Mesenchymal stem cell (in vitro differentiated cells and primary cell): ENCODE results near the gene C10orf67.

Experiments used
- DNase-seq: peaks from one replicate; pipeline ENCODE4 v3.0.0-alpha.2; 2013
- H2AFZ ChIP-seq: one replicate; pipeline ENCODE4 v1.6.1; 2013; ENCODE audit warnings: low read depth, mild to moderate bottlenecking, control low read depth, inconsistent platforms, low read length, moderate library complexity
- H2AK5ac ChIP-seq: 2 replicates; pipeline ENCODE4 v1.6.1; 2013; ENCODE audit warnings: low read length, moderate library complexity, mild to moderate bottlenecking, inconsistent platforms; ENCODE audit not compliant: severe bottlenecking
- H2BK120ac ChIP-seq: one replicate; pipeline ENCODE4 v1.6.1; 2013; ENCODE audit warnings: low read depth, mild to moderate bottlenecking, inconsistent platforms, low read length, moderate library complexity
- H2BK12ac ChIP-seq, 2 experiments: one replicate each; pipeline ENCODE4 v1.6.1; 2013; ENCODE audit warnings: inconsistent platforms in 2 of 2, low read length in 2 of 2, mild to moderate bottlenecking in 2 of 2, moderate library complexity in 2 of 2, control low read depth in 1 of 2
- H2BK15ac ChIP-seq: one replicate; pipeline ENCODE4 v1.6.1; 2013; ENCODE audit warnings: mild to moderate bottlenecking, low read depth, inconsistent platforms; ENCODE audit not compliant: poor library complexity, severe bottlenecking
- H2BK5ac ChIP-seq: 2 replicates; pipeline ENCODE4 v1.6.1; 2013; ENCODE audit warnings: low read depth, mild to moderate bottlenecking, low read length, control low read depth, inconsistent platforms; ENCODE audit not compliant: poor library complexity, severe bottlenecking
- H3K14ac ChIP-seq, 2 experiments: one replicate each; pipeline ENCODE4 v1.6.1; 2013; ENCODE audit warnings: inconsistent platforms in 2 of 2, low read length in 2 of 2, control low read depth in 1 of 2, mild to moderate bottlenecking in 1 of 2, moderate library complexity in 1 of 2
- H3K18ac ChIP-seq, 2 experiments: one replicate each; pipeline ENCODE4 v1.6.1; 2013; ENCODE audit warnings: inconsistent platforms in 2 of 2, low read length in 2 of 2, control low read depth in 1 of 2, low read depth in 1 of 2, mild to moderate bottlenecking in 1 of 2
- H3K23ac ChIP-seq, 2 experiments: one replicate each; pipeline ENCODE4 v1.6.1; 2013; ENCODE audit warnings: inconsistent platforms in 2 of 2, low read length in 2 of 2, mild to moderate bottlenecking in 2 of 2, moderate library complexity in 2 of 2, control low read depth in 1 of 2
- H3K27ac ChIP-seq: 2 replicates; pipeline ENCODE4 v1.5.1; 2013; ENCODE audit warnings: mild to moderate bottlenecking, moderate library complexity, low read length, control low read depth, inconsistent platforms; ENCODE audit not compliant: poor library complexity, severe bottlenecking
- H3K27me3 ChIP-seq, 2 experiments: 2 replicates each; pipeline versions ENCODE4 v1.6.1 to v1.7.0; 2013; ENCODE audit warnings: low read length in 2 of 2, mild to moderate bottlenecking in 2 of 2, moderate library complexity in 2 of 2, control low read depth in 1 of 2, inconsistent platforms in 1 of 2; ENCODE audit not compliant: control insufficient read depth in 1 of 2, insufficient read depth in 1 of 2
- H3K36me3 ChIP-seq, 2 experiments: 2 replicates each; pipeline versions ENCODE4 v1.6.1 to v1.7.0; 2013; ENCODE audit warnings: low read length in 2 of 2, control low read depth in 1 of 2, inconsistent platforms in 1 of 2, low read depth in 1 of 2, mild to moderate bottlenecking in 1 of 2; ENCODE audit not compliant: insufficient read depth in 2 of 2, control insufficient read depth in 1 of 2
- H3K4ac ChIP-seq, 2 experiments: one replicate each; pipeline ENCODE4 v1.6.1; 2013; ENCODE audit warnings: inconsistent platforms in 2 of 2, low read length in 2 of 2, mild to moderate bottlenecking in 2 of 2, moderate library complexity in 2 of 2, control low read depth in 1 of 2, low read depth in 1 of 2
- H3K4me1 ChIP-seq: 2 replicates; pipeline ENCODE4 v1.6.1; 2013; ENCODE audit warnings: low read depth, low read length, control low read depth; ENCODE audit not compliant: control insufficient read depth, insufficient read depth
- H3K4me2 ChIP-seq: 2 replicates; pipeline ENCODE4 v1.6.1; 2013; ENCODE audit warnings: low read length, mild to moderate bottlenecking, inconsistent platforms; ENCODE audit not compliant: poor library complexity, severe bottlenecking
- H3K4me3 ChIP-seq, 2 experiments: 2 replicates each; pipeline versions ENCODE4 v1.5.1 to v1.7.0; 2013; ENCODE audit warnings: low read length in 2 of 2, mild to moderate bottlenecking in 2 of 2, control low read depth in 1 of 2, low read depth in 1 of 2; ENCODE audit not compliant: insufficient read depth in 1 of 2
- H3K79me1 ChIP-seq: replicated peaks from 2 replicates; pipeline ENCODE4 v1.6.1; 2013; ENCODE audit warnings: mild to moderate bottlenecking, control low read depth, low read length, inconsistent platforms; ENCODE audit not compliant: poor library complexity, severe bottlenecking
- H3K9ac ChIP-seq: 2 replicates; pipeline ENCODE4 v1.7.0; 2013; ENCODE audit warnings: mild to moderate bottlenecking, low read length, moderate library complexity
- H3K9me3 ChIP-seq: 2 replicates; pipeline ENCODE4 v1.7.0; 2013; ENCODE audit warnings: mild to moderate bottlenecking, low read length; ENCODE audit not compliant: control insufficient read depth
- H4K8ac ChIP-seq: one replicate; pipeline ENCODE4 v1.6.1; 2013; ENCODE audit warnings: inconsistent platforms, mild to moderate bottlenecking, low read length, moderate library complexity
- H4K91ac ChIP-seq: one replicate; pipeline ENCODE4 v1.6.1; 2013; ENCODE audit warnings: mild to moderate bottlenecking, low read length, inconsistent platforms
- WGBS: methylation state at CpG from one replicate; pipeline ENCODE4 v1.1.7; 2013; ENCODE audit warnings: mixed read lengths; 5-methylcytosine and 5-hydroxymethylcytosine counted together

C10orf67 gene

DNA sequence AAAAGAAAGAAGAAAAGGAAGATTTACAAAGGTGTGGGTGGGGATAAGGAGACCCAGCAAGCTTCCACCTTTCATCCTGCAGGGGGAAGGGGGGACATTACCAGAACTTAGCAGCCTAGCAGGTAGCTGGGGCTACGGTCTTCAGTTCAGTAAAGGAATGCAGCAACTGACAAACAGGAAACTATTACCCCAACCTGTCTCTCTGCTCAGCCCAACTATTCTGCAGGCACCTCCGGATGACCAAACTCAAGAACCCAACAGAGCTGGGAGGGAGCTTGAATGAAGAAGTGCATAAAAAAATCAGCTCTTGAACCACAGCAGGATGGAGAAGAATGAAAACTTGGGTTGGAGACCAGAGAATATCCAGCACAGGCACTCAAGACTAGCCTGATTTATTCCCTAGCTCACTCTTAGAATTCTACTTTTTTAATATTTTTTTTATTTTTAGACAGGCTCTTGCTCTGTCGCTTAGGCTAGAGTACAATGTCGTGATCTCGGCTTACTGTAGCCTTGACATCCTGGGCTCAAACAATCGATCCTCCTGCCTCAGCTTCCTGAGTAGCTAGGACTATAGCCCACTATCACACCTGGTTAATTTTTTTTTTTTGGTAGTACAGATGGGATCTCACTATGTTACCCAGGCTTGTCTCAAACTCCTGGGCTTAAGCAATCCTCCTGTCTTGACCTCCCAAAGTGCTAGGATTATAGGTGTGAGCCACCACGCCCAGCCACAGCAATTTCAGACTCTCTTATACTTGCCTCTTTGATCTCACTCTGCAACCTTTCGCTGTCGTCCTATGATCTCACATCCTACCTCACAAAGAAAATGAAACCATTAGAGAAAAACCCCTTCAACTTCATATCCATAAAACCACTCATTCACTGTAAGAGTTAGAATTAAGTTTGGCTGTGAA lies 18.5 kb upstream of the C10orf67 start:
- H2AK5ac ChIP-seq = no peak overlapping the region
- H2AFZ ChIP-seq = no peak overlapping the region
- no peak overlapping the region for H2BK5ac ChIP-seq
- H3K4me2 ChIP-seq = no peak overlapping the region
- no peak overlapping the region for H3K27ac ChIP-seq
- no peak overlapping the region for H3K23ac ChIP-seq
- H3K9me3 ChIP-seq = no peaks in the 10 kb centered on the region
- H3K4ac ChIP-seq = no peak overlapping the region
- no peak overlapping the region for H3K14ac ChIP-seq
- no peak overlapping the region for H3K4me3 ChIP-seq
- WGBS = 92% methylated on average over 8 of the region's 9 CpGs
- peaks cover 3% of the 10 kb centered on the region for H3K4me1 ChIP-seq
- no peak overlapping the region for H4K91ac ChIP-seq
- peaks cover 0 to 3% of the 10 kb centered on the region in 2 experiments for H3K27me3 ChIP-seq
- no peaks in the 10 kb centered on the region for H3K36me3 ChIP-seq
- H4K8ac ChIP-seq = no peak overlapping the region
- no peak overlapping the region for H3K9ac ChIP-seq
- H3K18ac ChIP-seq = no peak overlapping the region
- H2BK120ac ChIP-seq = no peak overlapping the region
- no peak for DNase-seq
- H3K79me1 ChIP-seq = no peaks in the 10 kb centered on the region
- no peak overlapping the region for H2BK12ac ChIP-seq
- no peak overlapping the region for H2BK15ac ChIP-seq

DNA sequence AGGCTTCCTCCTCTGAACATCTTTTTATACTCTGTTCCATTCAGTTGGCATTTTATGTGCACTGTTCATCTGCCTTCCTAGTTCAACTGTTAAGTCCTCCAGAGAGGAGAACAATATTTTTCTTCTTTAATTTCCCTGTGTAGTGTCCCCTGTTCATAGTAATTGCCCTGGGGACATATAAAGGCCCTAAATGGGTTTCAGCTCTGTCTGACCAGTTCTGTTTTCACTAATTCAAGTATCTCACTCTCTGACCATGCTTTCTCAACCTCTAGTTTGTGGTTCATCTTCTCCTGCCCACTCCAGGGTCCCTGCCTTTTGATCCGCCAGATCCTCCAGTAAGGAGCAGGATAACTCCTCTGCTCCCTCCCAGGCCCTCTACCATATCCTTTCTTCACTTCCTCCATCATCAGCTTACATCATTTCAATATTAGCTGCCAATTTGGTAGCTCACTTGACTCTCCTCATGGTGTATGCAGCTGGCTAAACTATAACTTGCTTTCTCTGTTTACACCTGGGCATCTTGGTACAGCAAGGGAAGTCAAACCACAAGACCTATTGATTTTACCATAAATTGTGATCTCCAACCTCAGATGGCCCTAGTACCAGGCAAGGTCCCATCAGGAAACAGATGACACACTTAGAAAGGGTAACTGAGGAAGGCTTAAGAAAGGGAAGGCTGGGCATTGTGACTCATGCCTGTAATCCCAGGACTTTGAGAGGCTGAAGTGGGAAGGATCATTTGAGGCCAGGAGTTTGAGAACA lies 17.7 kb upstream of the C10orf67 start:
- no peak overlapping the region for H3K4me2 ChIP-seq
- no peak overlapping the region for H3K18ac ChIP-seq
- no peak overlapping the region for H3K9ac ChIP-seq
- no peak overlapping the region for H4K8ac ChIP-seq
- H3K27me3 ChIP-seq = peaks cover 0 to 3% of the 10 kb centered on the region in 2 experiments
- H3K14ac ChIP-seq = no peak overlapping the region
- no peak overlapping the region for H2AK5ac ChIP-seq
- no peaks in the 10 kb centered on the region for H3K9me3 ChIP-seq
- no peak overlapping the region for H2BK12ac ChIP-seq
- peaks cover 2% of the 10 kb centered on the region for H3K4me1 ChIP-seq
- H2AFZ ChIP-seq = no peak overlapping the region
- H2BK15ac ChIP-seq = no peak overlapping the region
- no peaks in the 10 kb centered on the region for H3K79me1 ChIP-seq
- no peak overlapping the region for H3K23ac ChIP-seq
- no peak for DNase-seq
- 92% methylated on average over 1 of the region's 1 CpG for WGBS
- H3K4me3 ChIP-seq = no peak overlapping the region
- no peak overlapping the region for H4K91ac ChIP-seq
- H2BK120ac ChIP-seq = no peak overlapping the region
- H3K36me3 ChIP-seq = no peaks in the 10 kb centered on the region
- H2BK5ac ChIP-seq = no peak overlapping the region
- no peak overlapping the region for H3K4ac ChIP-seq
- no peak overlapping the region for H3K27ac ChIP-seq

DNA sequence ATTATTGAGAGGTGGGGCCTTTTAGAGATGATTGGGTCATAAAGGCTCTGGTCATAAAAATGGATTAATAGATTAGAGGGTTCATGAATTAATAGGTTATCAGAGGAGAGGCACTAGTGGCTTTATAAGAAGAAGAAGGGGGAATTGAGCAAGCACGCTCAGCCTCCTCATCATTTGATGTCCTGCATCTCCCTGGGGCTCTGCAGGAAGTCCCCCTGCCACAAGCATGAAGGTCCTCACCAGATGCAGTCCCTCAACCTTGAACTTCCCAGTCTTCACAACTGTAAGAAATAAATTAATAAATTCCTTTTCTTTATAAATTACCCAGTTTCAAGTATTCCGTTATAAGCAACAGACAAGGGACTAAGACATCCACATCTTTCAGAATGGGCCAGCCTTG lies 17.1 kb upstream of the C10orf67 start:
- H3K4me2 ChIP-seq = no peak overlapping the region
- H3K27me3 ChIP-seq = peaks cover 0 to 3% of the 10 kb centered on the region in 2 experiments
- no peaks in the 10 kb centered on the region for H3K79me1 ChIP-seq
- H3K4me3 ChIP-seq = no peak overlapping the region
- H3K9me3 ChIP-seq = no peaks in the 10 kb centered on the region
- H3K18ac ChIP-seq = no peak overlapping the region
- no peak overlapping the region for H3K4ac ChIP-seq
- H2BK15ac ChIP-seq = no peak overlapping the region
- no peaks in the 10 kb centered on the region for H3K36me3 ChIP-seq
- no peak overlapping the region for H3K23ac ChIP-seq
- no peak overlapping the region for H4K8ac ChIP-seq
- no peak overlapping the region for H2AK5ac ChIP-seq
- H3K14ac ChIP-seq = no peak overlapping the region
- no peak overlapping the region for H3K9ac ChIP-seq
- no peak overlapping the region for H2BK12ac ChIP-seq
- DNase-seq = no peak
- H2BK120ac ChIP-seq = no peak overlapping the region
- no peaks in the 10 kb centered on the region for H3K4me1 ChIP-seq
- no peak overlapping the region for H2AFZ ChIP-seq
- H4K91ac ChIP-seq = no peak overlapping the region
- H3K27ac ChIP-seq = no peak overlapping the region
- 85% methylated on average over 2 of the region's 2 CpGs for WGBS
- no peak overlapping the region for H2BK5ac ChIP-seq

DNA sequence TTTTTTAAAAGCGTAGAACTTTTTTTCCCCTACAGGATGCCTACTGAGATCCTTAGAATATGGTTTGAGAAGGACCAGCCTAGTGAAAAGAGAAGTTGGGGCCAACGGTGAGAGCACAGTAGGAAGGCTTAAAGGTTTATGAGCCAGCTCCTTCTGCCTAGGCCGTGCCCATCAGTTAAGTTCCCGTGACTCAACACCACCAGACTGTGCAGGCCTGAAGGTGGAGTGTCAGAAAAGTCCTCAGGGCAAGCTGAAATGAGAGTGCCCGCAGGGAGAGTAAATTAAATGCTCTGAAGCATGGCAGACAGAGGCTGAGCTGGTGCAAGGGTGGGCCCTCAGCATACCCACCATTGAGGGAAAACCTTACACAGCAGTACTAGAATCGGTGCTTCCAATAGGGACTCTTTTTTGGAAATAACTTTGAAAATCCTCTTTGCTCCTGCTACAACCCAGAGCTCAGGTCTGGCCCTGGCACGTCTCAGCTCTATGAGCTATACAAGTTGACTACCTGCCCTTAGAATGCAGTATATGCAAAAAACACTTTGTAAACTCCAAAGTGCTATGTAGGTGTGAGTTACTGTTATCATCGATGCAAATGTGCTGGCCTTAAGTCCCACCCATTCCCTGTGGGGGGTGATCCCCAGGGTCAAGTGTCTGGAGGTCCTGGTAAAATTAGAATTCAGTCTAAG lies 15.2 kb upstream of the C10orf67 start:
- Histone ChIP-seq H3K36me3 (no peaks in the 10 kb centered on the region), H3K4me2 (no peak overlapping the region), H4K91ac (no peak overlapping the region), H2AK5ac (no peak overlapping the region), H4K8ac (no peak overlapping the region), H3K27me3 (peaks cover 0 to 3% of the 10 kb centered on the region in 2 experiments), H3K9ac (no peak overlapping the region), H2BK12ac (no peak overlapping the region), H3K79me1 (no peaks in the 10 kb centered on the region), H3K4ac (no peak overlapping the region), H2BK15ac (no peak overlapping the region), H3K27ac (no peak overlapping the region), H3K23ac (no peak overlapping the region), H2BK5ac (no peak overlapping the region), H3K9me3 (no peaks in the 10 kb centered on the region), H3K4me1 (peaks cover 2% of the 10 kb centered on the region), H3K18ac (no peak overlapping the region), H2BK120ac (no peak overlapping the region), H2AFZ (no peak overlapping the region), H3K4me3 (no peak overlapping the region), H3K14ac (no peak overlapping the region)
- DNase-seq = no peak
- WGBS = 87% methylated on average over 8 of the region's 8 CpGs
